Endothelial cell of umbilical vein (primary cell): ENCODE data around the gene KANSL1. TPM values are rescaled to one million over a fixed set of nuclear protein-coding genes. Genes with fewer than 3 reads are reported as not detected.

Experiments used
- BruUV-seq: library from RNA; stranded (reverse); fragments of 400-500 nt; replicated peaks from 2 replicates; lab custom pipeline; 2021; lab: Mats Ljungman, UMichigan
- CTCF ChIA-PET: fragments of 300-600, 350-600 bp; sonication (Branson Sonifier 250); formaldehyde crosslinking; loops from one replicate; lab custom pipeline; 2021; ENCODE audit warnings: antibody characterized with exemption, inconsistent platforms; lab: Charles Lee
- POLR2A ChIA-PET: fragments of 300-600, 350-600 bp; sonication (Branson Sonifier 250); formaldehyde crosslinking; loops from one replicate; lab custom pipeline; 2021; ENCODE audit warnings: antibody characterized with exemption, inconsistent platforms; lab: Charles Lee
- DNase-seq: peaks from one replicate; pipeline ENCODE4 v3.0.0-alpha.2; 2011; ENCODE audit warnings: low read depth, low spot score
- FAIRE-seq: peaks from 2 replicates; lab custom pipeline; 2011; peaks lifted over from hg19 to GRCh38; lab: Jason Lieb, UNC
- H2AFZ ChIP-seq: 2 replicates; pipeline ENCODE4 v1.6.0; 2012; ENCODE audit warnings: low read depth, low read length, control low read depth, inconsistent platforms
- H3K27ac ChIP-seq: 2 replicates; pipeline ENCODE4 v1.5.1; 2011; ENCODE audit warnings: low read depth, mild to moderate bottlenecking, control low read depth, low read length, moderate library complexity; ENCODE audit not compliant: insufficient read depth
- H3K27me3 ChIP-seq, 2 experiments: 2 replicates each; pipeline versions ENCODE4 v1.6.0 to v1.6.1; 2011; ENCODE audit warnings: low read length in 2 of 2, mixed read lengths in 1 of 2; ENCODE audit not compliant: control insufficient read depth in 2 of 2, insufficient read depth in 2 of 2
- H3K36me3 ChIP-seq, 2 experiments: 2 replicates in 1 of 2; 3 replicates in 1 of 2; pipeline ENCODE4 v1.5.1; 2011; ENCODE audit warnings: low read length in 2 of 2, mild to moderate bottlenecking in 1 of 2, moderate library complexity in 1 of 2; ENCODE audit not compliant: control insufficient read depth in 2 of 2, insufficient read depth in 2 of 2; ENCODE audit errors: extremely low read depth in 1 of 2
- H3K4me1 ChIP-seq: 3 replicates; pipeline ENCODE4 v1.5.1; 2011; ENCODE audit warnings: mild to moderate bottlenecking, low read length; ENCODE audit not compliant: control insufficient read depth, insufficient read depth; ENCODE audit errors: extremely low read depth
- H3K4me2 ChIP-seq: 2 replicates; pipeline ENCODE4 v1.6.1; 2011; ENCODE audit warnings: low read length, control low read depth, mixed read lengths; ENCODE audit not compliant: insufficient read depth
- H3K4me3 ChIP-seq, 3 experiments: fragments of 200-600 bp in 1 of 3; sonication (generic), shearing (Covaris generic) in 1 of 3; replicated peaks in 1 of 3; 2 replicates each; pipeline ENCODE4 v1.5.1; 2011 to 2016; ENCODE audit warnings: control low read depth in 3 of 3, low read length in 3 of 3, mild to moderate bottlenecking in 2 of 3, inconsistent platforms in 1 of 3, low read depth in 1 of 3, moderate library complexity in 1 of 3; ENCODE audit not compliant: insufficient read depth in 1 of 3
- H3K79me2 ChIP-seq: 2 replicates; pipeline ENCODE4 v1.6.0; 2012; ENCODE audit warnings: low read length, inconsistent platforms; ENCODE audit not compliant: control insufficient read depth, insufficient read depth
- H3K9ac ChIP-seq: replicated peaks from 2 replicates; pipeline ENCODE3; 2011; ENCODE audit warnings: low read length, control low read depth; ENCODE audit not compliant: insufficient read depth; ENCODE audit errors: extremely low read depth
- H3K9me1 ChIP-seq: replicated peaks from 3 replicates; pipeline ENCODE4 v1.6.0; 2011; ENCODE audit warnings: mild to moderate bottlenecking, low read length; ENCODE audit not compliant: control insufficient read depth, insufficient read depth; ENCODE audit errors: extremely low read depth
- H3K9me3 ChIP-seq: replicated peaks from 2 replicates; pipeline ENCODE4 v1.5.1; 2012; ENCODE audit warnings: low read length, inconsistent platforms; ENCODE audit not compliant: control insufficient read depth, insufficient read depth
- H4K20me1 ChIP-seq: replicated peaks from 2 replicates; pipeline ENCODE3; 2011; ENCODE audit warnings: mild to moderate bottlenecking, low read length; ENCODE audit not compliant: control insufficient read depth, insufficient read depth; ENCODE audit errors: extremely low read depth
- CTCF ChIP-seq, 2 donors: IDR thresholded peaks; 1 replicate in 1 of 2; 2 replicates in 1 of 2; pipeline ENCODE4 v1.5.1; 2011; ENCODE audit warnings: low read length in 2 of 2, mild to moderate bottlenecking in 2 of 2, moderate library complexity in 2 of 2, control low read depth in 1 of 2, inconsistent platforms in 1 of 2, low read depth in 1 of 2; ENCODE audit not compliant: insufficient read depth in 1 of 2; ENCODE audit errors: extremely low read depth in 1 of 2
- EZH2 ChIP-seq: IDR thresholded peaks from 2 replicates; pipeline ENCODE4 v1.6.1; 2012; ENCODE audit warnings: borderline replicate concordance, low read depth, mild to moderate bottlenecking, moderate library complexity, low read length, inconsistent platforms; ENCODE audit not compliant: severe bottlenecking
- FOS ChIP-seq: IDR thresholded peaks from 2 replicates; pipeline ENCODE4 v1.6.1; 2011; ENCODE audit warnings: mild to moderate bottlenecking, low read length, moderate library complexity, borderline replicate concordance; ENCODE audit not compliant: insufficient read depth
- GATA2 ChIP-seq: IDR thresholded peaks from 2 replicates; pipeline ENCODE4 v1.7.0; 2011; ENCODE audit warnings: low read depth, mild to moderate bottlenecking, moderate library complexity, mixed read lengths, low read length; ENCODE audit not compliant: insufficient read length, insufficient read depth
- JUN ChIP-seq: IDR thresholded peaks from 2 replicates; pipeline ENCODE4 v1.6.1; 2011; ENCODE audit warnings: borderline replicate concordance, low read depth; ENCODE audit not compliant: insufficient read length, insufficient read depth
- MAX ChIP-seq: IDR thresholded peaks from 2 replicates; pipeline ENCODE4 v1.6.1; 2011; ENCODE audit not compliant: insufficient read depth, insufficient read length
- MYC ChIP-seq: IDR thresholded peaks from one replicate; pipeline ENCODE4 v1.6.1; 2011; ENCODE audit warnings: mild to moderate bottlenecking, low read depth, low read length
- POLR2A ChIP-seq: IDR thresholded peaks from 2 replicates; pipeline ENCODE4 v1.6.1; 2012; ENCODE audit warnings: low read depth, mild to moderate bottlenecking, control low read depth, low read length
- POLR2AphosphoS5 ChIP-seq: IDR thresholded peaks from 2 replicates; pipeline ENCODE4 v1.6.1; 2012; ENCODE audit warnings: low read depth, mild to moderate bottlenecking, control low read depth, low read length, moderate library complexity; ENCODE audit not compliant: insufficient read depth
- dilution Hi-C: fragments of 300-500 bp; cut with MboI; formaldehyde crosslinking; loops from one replicate; pipeline ENCODE4 v1.15.0; 2019; ENCODE audit warnings: low sequenced_read_pairs; ENCODE audit not compliant: extremely low pct_ligation_motif_present
- intact Hi-C: fragments of 100-400 bp; cut with micrococcal nuclease; formaldehyde crosslinking; loops from one replicate; pipeline ENCODE4 v1.10.0; 2022
- polyA plus RNA-seq, 4 experiments: library from polyadenylated mRNA; depleted of rRNA in 3 of 4; stranded (reverse) in 3 of 4; unstranded in 1 of 4; fragments of >200 nt; gene quantifications; 2 replicates each; pipeline versions ENCODE4 v1.2.1 to v1.2.3, GENCODE V29; 2011 to 2012; ENCODE audit warnings: missing spikeins in 1 of 4
- total RNA-seq: library from RNA; stranded (reverse); gene quantifications from 2 replicates; pipeline ENCODE4 v1.2.3, GENCODE V29; 2021

The KANSL1 gene
- total and polyA plus RNA-seq, 2 donors (not counting 3 experiments of a cell fraction or from before 2014, with no cell fraction given): 29.1 to 74.0 TPM

DNA sequence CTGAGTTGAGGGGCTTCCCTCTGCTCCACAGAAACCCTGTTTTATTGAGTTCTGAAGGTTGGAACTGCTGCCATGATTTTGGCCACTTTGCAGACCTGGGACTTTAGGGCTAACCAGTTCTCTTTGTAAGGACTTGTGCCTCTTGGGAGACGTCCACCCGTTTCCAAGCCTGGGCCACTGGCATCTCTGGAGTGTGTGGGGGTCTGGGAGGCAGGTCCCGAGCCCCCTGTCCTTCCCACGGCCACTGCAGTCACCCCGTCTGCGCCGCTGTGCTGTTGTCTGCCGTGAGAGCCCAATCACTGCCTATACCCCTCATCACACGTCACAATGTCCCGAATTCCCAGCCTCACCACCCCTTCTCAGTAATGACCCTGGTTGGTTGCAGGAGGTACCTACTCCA, 168.2 kb downstream of the KANSL1 start:
- intact Hi-C loops (no loop called here), dilution Hi-C loops (no loop called here)
- Histone ChIP-seq H3K4me3 (no peak overlapping the region), H2AFZ (no peak overlapping the region), H3K4me1 (no peaks in the 10 kb centered on the region), H3K79me2 (no peaks in the 10 kb centered on the region), H3K9me1 (no peaks in the 10 kb centered on the region), H3K27me3 (no peaks in the 10 kb centered on the region), H3K9me3 (no peaks in the 10 kb centered on the region), H3K4me2 (no peak overlapping the region), H3K9ac (no peak overlapping the region), H3K27ac (no peak overlapping the region), H3K36me3 (peaks cover 0 to 13% of the 10 kb centered on the region in 2 experiments), H4K20me1 (no peaks in the 10 kb centered on the region)
- FAIRE-seq (no peak), DNase-seq (no peak)
- CTCF ChIA-PET: interaction anchor here (1.6 kb wide), 1 partner anchor 19 kb away, joined by 5 read pairs; no protein-coding TSS in a partner anchor
- BruUV-seq: no TSS peak
- POLR2A ChIA-PET: no interaction called here
- TF ChIP-seq MAX: no peak
- TF ChIP-seq MYC: no peak
- no peak for TF ChIP-seq EZH2
- no peak for TF ChIP-seq GATA2
- no peak for TF ChIP-seq FOS
- no peak for TF ChIP-seq POLR2AphosphoS5
- TF ChIP-seq JUN: no peak
- no peak for TF ChIP-seq CTCF (IDR thresholded peaks at IDR 0.05; ENCODE audit: extremely low read depth in 1 of 2, insufficient read depth in 1 of 2, low read depth in 1 of 2, low read length in 2 of 2)
- TF ChIP-seq POLR2A: no peak
